AML-193 (cell line): ENCODE data around the gene EXOSC1.
"Not testable (repeated sequence)": the region's sequence is repeated elsewhere in the genome, so short reads cannot be mapped to it uniquely, and the experiment has no call there.

Experiments used
- DNase-seq, 2 experiments: peaks; one replicate each; lab custom pipeline; 2025; lab: John Stamatoyannopoulos, UW

Gene EXOSC1

GRCh38 chr10:97407952-97408248 is 37.9 kb downstream of the EXOSC1 start:
- DNase-seq: no peak

GRCh38 chr10:97407211-97407951 is 38.4 kb downstream of the EXOSC1 start:
- peak; percentile 81 to 93 for DNase-seq

GRCh38 chr10:97406483-97406882 is 39.3 kb downstream of the EXOSC1 start:
- not testable (repeated sequence) for DNase-seq

- DNase-seq: peak; percentile 87 to 88
Observed at GRCh38 chr10:97406064-97406463, 39.7 kb downstream of the EXOSC1 start.

GRCh38 chr10:97404044-97404443 is 41.8 kb downstream of the EXOSC1 start:
- no peak for DNase-seq

- DNase-seq: no peak
Observed at GRCh38 chr10:97401455-97401919, 44.3 kb downstream of the EXOSC1 start.

GRCh38 chr10:97400665-97401454 is 44.9 kb downstream of the EXOSC1 start, which contains the start of gene RRP12:
TSS of gene RRP12 (minus strand) at chr10:97401340. CDS start at chr10:97401231, 109 bp downstream.
- peak; percentile 97 to 98 for DNase-seq

- peak; percentile 56 to 80 for DNase-seq
Observed at GRCh38 chr10:97399843-97400545, 45.8 kb downstream of the EXOSC1 start.

GRCh38 chr10:97396056-97396455 is 49.8 kb downstream of the EXOSC1 start:
- no peak for DNase-seq

GRCh38 chr10:97393034-97393573 is 52.7 kb downstream of the EXOSC1 start:
- DNase-seq: no peak

- DNase-seq: no peak
Observed at GRCh38 chr10:97390091-97390490, 55.7 kb downstream of the EXOSC1 start.

GRCh38 chr10:97388152-97388551 is 57.7 kb downstream of the EXOSC1 start:
- no peak for DNase-seq
